Cerebellar nuclear complex (tissue), 1 donor: ENCODE measurements around the gene NOX4.
"Not testable (repeated sequence)": the region's sequence is repeated elsewhere in the genome, so short reads cannot be mapped to it uniquely, and the experiment has no call there.

Experiments
- DNase-seq, 2 experiments: peaks; one replicate each; lab custom pipeline; 2025; lab: John Stamatoyannopoulos, UW

The NOX4 gene

GRCh38 chr11:89379976-89380771, 111.0 kb downstream of the NOX4 start:
- not testable (repeated sequence) for DNase-seq

GRCh38 chr11:89378986-89379385, 112.2 kb downstream of the NOX4 start:
- not testable (repeated sequence) for DNase-seq

- not testable (repeated sequence) for DNase-seq
Measured at GRCh38 chr11:89369356-89369755, 121.8 kb downstream of the NOX4 start.

- DNase-seq, result not testable (repeated sequence)
Measured at GRCh38 chr11:89364856-89365255, 126.3 kb downstream of the NOX4 start.

GRCh38 chr11:89361734-89362133, 129.4 kb downstream of the NOX4 start:
- no peak for DNase-seq

- not testable (repeated sequence) for DNase-seq
Measured at GRCh38 chr11:89359208-89359607, 132.0 kb downstream of the NOX4 start.

GRCh38 chr11:89358761-89359160, 132.4 kb downstream of the NOX4 start:
- no peak for DNase-seq

GRCh38 chr11:89355646-89356045, 135.5 kb downstream of the NOX4 start:
- no peak for DNase-seq

- DNase-seq, result not testable (repeated sequence)
Measured at GRCh38 chr11:89354513-89354912, 136.7 kb downstream of the NOX4 start.

GRCh38 chr11:89347071-89347470, 144.1 kb downstream of the NOX4 start:
- no peak for DNase-seq

GRCh38 chr11:89346601-89347000, 144.6 kb downstream of the NOX4 start:
- DNase-seq, result no peak

GRCh38 chr11:89342880-89343572, 148.1 kb downstream of the NOX4 start:
- not testable (repeated sequence) for DNase-seq

- not testable (repeated sequence) for DNase-seq
Measured at GRCh38 chr11:89340450-89340849, 150.7 kb downstream of the NOX4 start.

- DNase-seq, result not testable (repeated sequence)
Measured at GRCh38 chr11:89338073-89338472, 153.1 kb downstream of the NOX4 start.

- not testable (repeated sequence) for DNase-seq
Measured at GRCh38 chr11:89337100-89337650, 154.0 kb downstream of the NOX4 start.

- not testable (repeated sequence) for DNase-seq
Measured at GRCh38 chr11:89333704-89334103, 157.5 kb downstream of the NOX4 start.

GRCh38 chr11:89331940-89332339, 159.2 kb downstream of the NOX4 start:
- DNase-seq, result not testable (repeated sequence)

GRCh38 chr11:89327885-89328284, 163.3 kb downstream of the NOX4 start:
- DNase-seq, result no peak

- no peak for DNase-seq
Measured at GRCh38 chr11:89321401-89321800, 169.8 kb downstream of the NOX4 start.

- DNase-seq, result not testable (repeated sequence)
Measured at GRCh38 chr11:89310607-89311006, 180.6 kb downstream of the NOX4 start.

GRCh38 chr11:89309321-89309985, 181.7 kb downstream of the NOX4 start:
- not testable (repeated sequence) for DNase-seq

GRCh38 chr11:89308272-89308671, 182.9 kb downstream of the NOX4 start:
- DNase-seq, result not testable (repeated sequence)
